Measurements from ENCODE around the gene PBX1.

PBX1 gene

GRCh38 chr1:164771619-164772361, 212.8 kb downstream of the PBX1 start (continued):
- TF ChIP-seq ZNF558 (tag by site-specific recombination; IDR thresholded peaks at IDR 0.05) (peak; percentile 15; the same call in 1 of the 2 replicates), ZNF580 (tag by site-specific recombination; IDR thresholded peaks at IDR 0.05) (no peak), ZNF596 (tag by site-specific recombination; IDR thresholded peaks at IDR 0.05) (no peak), HOXC10 (CRISPR knock-in tag; IDR thresholded peaks at IDR 0.05) (no peak), ZNF544 (tag by site-specific recombination; IDR thresholded peaks at IDR 0.05) (no peak), ZNF623 (tag by site-specific recombination; IDR thresholded peaks at IDR 0.05) (no peak), ZNF747 (tag by site-specific recombination; IDR thresholded peaks at IDR 0.05) (no peak), ZNF24 (tag by site-specific recombination; IDR thresholded peaks at IDR 0.05) (peak; percentile 73), ZBTB44 (tag by site-specific recombination; IDR thresholded peaks at IDR 0.05) (peak; percentile 54), ZNF510 (tag by site-specific recombination; IDR thresholded peaks at IDR 0.05; ENCODE audit: insufficient replicate concordance) (no peak), ZSCAN4 (tag by site-specific recombination; IDR thresholded peaks at IDR 0.05) (no peak)

- POLR2A ChIA-PET: no interaction called here
- CTCF ChIA-PET: interaction anchor here (0.6 to 1.8 kb wide), 3 partner anchors 44 to 184 kb away, joined by 3 to 6 read pairs (median 3); no protein-coding TSS in a partner anchor
- TF ChIP-seq IKZF3 (tag by site-specific recombination; IDR thresholded peaks at IDR 0.05): peak; percentile 24; the same call in 1 of the 2 replicates
- TF ChIP-seq GLIS1 (tag by site-specific recombination; IDR thresholded peaks at IDR 0.05): peak; percentile 74
- TF ChIP-seq ZEB2 (tag by site-specific recombination; IDR thresholded peaks at IDR 0.05): peak; percentile 77
- TF ChIP-seq ZNF658 (tag by site-specific recombination; IDR thresholded peaks at IDR 0.05): no peak
- TF ChIP-seq ZNF623 (tag by site-specific recombination; IDR thresholded peaks at IDR 0.05): no peak
- TF ChIP-seq SP7 (tag by site-specific recombination; IDR thresholded peaks at IDR 0.05): peak; percentile 89
- TF ChIP-seq ZNF76 (tag by site-specific recombination; IDR thresholded peaks at IDR 0.05; ENCODE audit: borderline replicate concordance, low read depth): no peak
- TF ChIP-seq PATZ1 (tag by site-specific recombination; IDR thresholded peaks at IDR 0.05): 0 out of 2 replicates have a peak, but pooled peaks have one; percentile 18
- peak; percentile 49; the same call in 1 of the 2 replicates for TF ChIP-seq ZXDB (tag by site-specific recombination; IDR thresholded peaks at IDR 0.05)
- peak; percentile 32; the same call in 1 of the 2 replicates for TF ChIP-seq KLF17 (tag by site-specific recombination; IDR thresholded peaks at IDR 0.05)
- TF ChIP-seq KLF16 (tag by site-specific recombination; IDR thresholded peaks at IDR 0.05): no peak
- 0 out of 2 replicates have a peak, but pooled peaks have one; percentile 21 for TF ChIP-seq ZFP69B (tag by site-specific recombination; IDR thresholded peaks at IDR 0.05)
- TF ChIP-seq GLIS2 (tag by site-specific recombination; IDR thresholded peaks at IDR 0.05): peak; percentile 74
- TF ChIP-seq ZNF549 (tag by site-specific recombination; IDR thresholded peaks at IDR 0.05): peak; percentile 81
- TF ChIP-seq ZFP3 (tag by site-specific recombination; IDR thresholded peaks at IDR 0.05; ENCODE audit: low read depth): peak; percentile 82
- TF ChIP-seq TRIM28 (IDR thresholded peaks at IDR 0.05; ENCODE audit: borderline replicate concordance, low read length): peak; percentile 57; the same call in 1 of the 2 replicates
- TF ChIP-seq ZNF394 (tag by site-specific recombination; IDR thresholded peaks at IDR 0.05; ENCODE audit: borderline replicate concordance): 0 out of 2 replicates have a peak, but pooled peaks have one; percentile 9
Observed at GRCh38 chr1:164772635-164773034, 213.7 kb downstream of the PBX1 start.

More at GRCh38 chr1:164772635-164773034, 213.7 kb downstream of the PBX1 start:
- Histone ChIP-seq H3K9me3 (ENCODE audit: control insufficient read depth, insufficient read depth, low read depth, low read length) (no peaks in the 10 kb centered on the region), H3K36me3 (ENCODE audit: control insufficient read depth in 2 of 2, insufficient read depth in 1 of 2, low read length in 2 of 2) (no peaks in the 10 kb centered on the region), H3K4me3 (ENCODE audit: low read depth, low read length) (no peak overlapping the region), H3K27ac (ENCODE audit: extremely low read depth, low read depth, low read length) (peak overlapping the region; percentile 61; the same call in 1 of the 2 replicates), H3K4me1 (ENCODE audit: control insufficient read depth, insufficient read depth, low read length) (peaks cover 24% of the 10 kb centered on the region)
